Fibroblast of lung (primary cell): ENCODE results near the gene MSI2. TPM values are rescaled to one million over a fixed set of nuclear protein-coding genes. Genes with fewer than 3 reads are reported as not detected.
A peak's percentile ranks its signal among the peaks of the same experiment; 100 is the strongest.

Experiments used
- DNase-seq, 2 donors: peaks; one replicate each; pipeline versions ENCODE4 v3.0.0 to v3.0.0-alpha.2; 2010; ENCODE audit warnings: low read depth in 2 of 2
- H2AFZ ChIP-seq: 2 replicates; pipeline ENCODE4 v1.5.1; 2012; ENCODE audit warnings: low read length, control low read depth, inconsistent platforms
- H3K27ac ChIP-seq: 2 replicates; pipeline ENCODE4 v1.5.1; 2011; ENCODE audit warnings: low read length, control low read depth; ENCODE audit not compliant: insufficient read depth
- H3K27me3 ChIP-seq: 2 replicates; pipeline ENCODE4 v1.5.1; 2011; ENCODE audit warnings: mild to moderate bottlenecking, low read length; ENCODE audit not compliant: control insufficient read depth, insufficient read depth
- H3K36me3 ChIP-seq: 2 replicates; pipeline ENCODE4 v1.5.1; 2011; ENCODE audit warnings: low read length; ENCODE audit not compliant: control insufficient read depth, insufficient read depth
- H3K4me1 ChIP-seq: 2 replicates; pipeline ENCODE4 v1.5.1; 2011; ENCODE audit warnings: low read length; ENCODE audit not compliant: control insufficient read depth, insufficient read depth; ENCODE audit errors: extremely low read depth
- H3K4me2 ChIP-seq: 2 replicates; pipeline ENCODE4 v1.5.1; 2011; ENCODE audit warnings: low read length, control low read depth; ENCODE audit not compliant: insufficient read depth; ENCODE audit errors: extremely low read depth
- H3K4me3 ChIP-seq, 4 experiments: fragments of 200-600 bp in 1 of 4; sonication (generic) in 1 of 4; replicated peaks in 1 of 4; 2 replicates each; pipeline ENCODE4 v1.5.1; 2011 to 2016; ENCODE audit warnings: low read length in 4 of 4, low read depth in 3 of 4, mild to moderate bottlenecking in 3 of 4, control low read depth in 2 of 4, inconsistent platforms in 1 of 4, mixed read lengths in 1 of 4; ENCODE audit not compliant: insufficient read depth in 1 of 4; ENCODE audit errors: control extremely low read depth in 1 of 4
- H3K79me2 ChIP-seq: 2 replicates; pipeline ENCODE4 v1.5.1; 2012; ENCODE audit warnings: mild to moderate bottlenecking, low read length, inconsistent platforms; ENCODE audit not compliant: control insufficient read depth, insufficient read depth
- H3K9ac ChIP-seq: 2 replicates; pipeline ENCODE4 v1.5.1; 2011; ENCODE audit warnings: mild to moderate bottlenecking, low read length, control low read depth; ENCODE audit not compliant: insufficient read depth
- H3K9me3 ChIP-seq: 2 replicates; pipeline ENCODE4 v1.5.1; 2012; ENCODE audit warnings: low read depth, low read length; ENCODE audit not compliant: control insufficient read depth, insufficient read depth
- H4K20me1 ChIP-seq: 2 replicates; pipeline ENCODE4 v1.5.1; 2011; ENCODE audit warnings: low read length; ENCODE audit not compliant: control insufficient read depth, insufficient read depth; ENCODE audit errors: extremely low read depth
- CTCF ChIP-seq, 2 donors: IDR thresholded peaks in 1 of 2; conservative IDR thresholded peaks in 1 of 2; 1 replicate in 1 of 2; 2 replicates in 1 of 2; pipeline ENCODE4 v1.5.1; 2011 to 2012; ENCODE audit warnings: low read length in 2 of 2, control low read depth in 1 of 2, inconsistent platforms in 1 of 2, low read depth in 1 of 2, mild to moderate bottlenecking in 1 of 2
- EZH2 ChIP-seq: IDR thresholded peaks from 2 replicates; pipeline ENCODE4 v1.5.1; 2012; ENCODE audit warnings: low read length, control low read depth, mild to moderate bottlenecking; ENCODE audit errors: missing control alignments
- polyA plus RNA-seq, 2 donors: library from polyadenylated mRNA; depleted of rRNA in 1 of 2; stranded (reverse) in 1 of 2; unstranded in 1 of 2; fragments of >200 nt; gene quantifications; 2 replicates each; pipeline ENCODE4 v1.2.1, GENCODE V29; 2011 to 2012; ENCODE audit warnings: missing spikeins in 1 of 2
- total RNA-seq: library from RNA; depleted of rRNA; stranded (reverse); fragments of >200 nt; gene quantifications from 2 replicates; pipeline ENCODE4 v1.2.1, GENCODE V29; 2014

Gene MSI2
- total and polyA plus RNA-seq, 2 donors (not counting 1 experiment from before 2014, with no cell fraction given) = 6.8 to 14.2 TPM

GRCh38 chr17:57406981-57407286, 150.6 kb downstream of the MSI2 start:
- DNase-seq = no peak
- Histone ChIP-seq H3K79me2 (no peaks in the 10 kb centered on the region), H3K9ac (no peak overlapping the region), H3K36me3 (no peaks in the 10 kb centered on the region), H3K4me1 (no peaks in the 10 kb centered on the region), H3K4me3 (no peak overlapping the region), H2AFZ (no peak overlapping the region), H3K27me3 (no peaks in the 10 kb centered on the region), H3K4me2 (no peak overlapping the region), H3K27ac (no peak overlapping the region), H4K20me1 (no peaks in the 10 kb centered on the region), H3K9me3 (no peaks in the 10 kb centered on the region)
- TF ChIP-seq EZH2 (no peak), CTCF (conservative IDR thresholded peaks at IDR 0.05 in 1 of 2, IDR thresholded peaks at IDR 0.05 in 1 of 2; ENCODE audit: low read depth in 1 of 2, low read length in 2 of 2) (no peak)

GRCh38 chr17:57407287-57408070, 151.2 kb downstream of the MSI2 start:
- Histone ChIP-seq H3K4me1 (no peaks in the 10 kb centered on the region), H3K36me3 (no peaks in the 10 kb centered on the region), H3K4me2 (no peak overlapping the region), H3K4me3 (no peak overlapping the region), H3K9ac (no peak overlapping the region), H3K9me3 (no peaks in the 10 kb centered on the region), H2AFZ (no peak overlapping the region), H3K27me3 (no peaks in the 10 kb centered on the region), H3K27ac (no peak overlapping the region), H4K20me1 (no peaks in the 10 kb centered on the region), H3K79me2 (no peaks in the 10 kb centered on the region)
- TF ChIP-seq CTCF (conservative IDR thresholded peaks at IDR 0.05 in 1 of 2, IDR thresholded peaks at IDR 0.05 in 1 of 2; ENCODE audit: low read depth in 1 of 2, low read length in 2 of 2) (no peak), EZH2 (no peak)
- peak in 1 of 2 donors; percentile 31 for DNase-seq

- H3K27me3 ChIP-seq = no peaks in the 10 kb centered on the region
- H3K36me3 ChIP-seq = no peaks in the 10 kb centered on the region
- no peak overlapping the region for H2AFZ ChIP-seq
- H3K27ac ChIP-seq = no peak overlapping the region
- no peak overlapping the region for H3K4me3 ChIP-seq
- H3K9ac ChIP-seq = no peak overlapping the region
- TF ChIP-seq CTCF (conservative IDR thresholded peaks at IDR 0.05 in 1 of 2, IDR thresholded peaks at IDR 0.05 in 1 of 2; ENCODE audit: low read depth in 1 of 2, low read length in 2 of 2) (no peak), EZH2 (no peak)
- no peaks in the 10 kb centered on the region for H4K20me1 ChIP-seq
- H3K79me2 ChIP-seq = no peaks in the 10 kb centered on the region
- peak in 1 of 2 donors; percentile 42 for DNase-seq
- no peaks in the 10 kb centered on the region for H3K9me3 ChIP-seq
- H3K4me2 ChIP-seq = no peak overlapping the region
- H3K4me1 ChIP-seq = no peaks in the 10 kb centered on the region
These were observed 151.9 kb downstream of the MSI2 start for GRCh38 chr17:57408071-57408811.
